Measurements from ENCODE around the gene CEBPA. TPM values are rescaled to one million over a fixed set of nuclear protein-coding genes. Genes with fewer than 3 reads are reported as not detected.

Gene CEBPA
- total RNA-seq, 3 donors from 2014 or later: 1.0 to 1.5 (median 1.5) TPM

- Mint-ChIP-seq H3K4me3 (no peak overlapping the region), H3K9me3 (no peaks in the 10 kb centered on the region), H3K27me3 (ENCODE audit: low read depth) (peaks cover 4% of the 10 kb centered on the region), H3K4me1 (ENCODE audit: low read depth) (peaks cover 2% of the 10 kb centered on the region), H3K36me3 (ENCODE audit: insufficient read depth) (no peaks in the 10 kb centered on the region)
- DNase-seq: no peak
- no peak for ATAC-seq
Measured at GRCh38 chr19:33268162-33268991, 34.0 kb downstream of the CEBPA start.

- no peak for DNase-seq
- no peak overlapping the region for H3K4me3 Mint-ChIP-seq
- no peak for ATAC-seq
- no peaks in the 10 kb centered on the region for H3K4me1 Mint-ChIP-seq (ENCODE audit: low read depth)
- H3K9me3 Mint-ChIP-seq: no peaks in the 10 kb centered on the region
- H3K36me3 Mint-ChIP-seq (ENCODE audit: insufficient read depth): no peaks in the 10 kb centered on the region
- peaks cover 5% of the 10 kb centered on the region for H3K27me3 Mint-ChIP-seq (ENCODE audit: low read depth)
Measured at GRCh38 chr19:33267706-33268105, 34.6 kb downstream of the CEBPA start.

GRCh38 chr19:33266974-33267484, 35.3 kb downstream of the CEBPA start:
- DNase-seq: no peak
- H3K4me1 Mint-ChIP-seq (ENCODE audit: low read depth): peaks cover 1% of the 10 kb centered on the region
- peaks cover 10% of the 10 kb centered on the region for H3K27me3 Mint-ChIP-seq (ENCODE audit: low read depth)
- H3K4me3 Mint-ChIP-seq: no peak overlapping the region
- H3K36me3 Mint-ChIP-seq (ENCODE audit: insufficient read depth): no peaks in the 10 kb centered on the region
- ATAC-seq: no peak
- H3K9me3 Mint-ChIP-seq: no peaks in the 10 kb centered on the region

- no peak for DNase-seq
- H3K4me3 Mint-ChIP-seq: no peak overlapping the region
- no peaks in the 10 kb centered on the region for H3K9me3 Mint-ChIP-seq
Measured at GRCh38 chr19:33264881-33265445, 37.4 kb downstream of the CEBPA start.

GRCh38 chr19:33263325-33264023, 38.9 kb downstream of the CEBPA start:
- Mint-ChIP-seq H3K4me1 (ENCODE audit: low read depth) (peaks cover 10% of the 10 kb centered on the region), H3K36me3 (ENCODE audit: insufficient read depth) (no peaks in the 10 kb centered on the region), H3K4me3 (no peak overlapping the region), H3K27me3 (ENCODE audit: low read depth) (peaks cover 15% of the 10 kb centered on the region), H3K9me3 (peaks cover under 1% of the 10 kb centered on the region)
- ATAC-seq: no peak
- no peak for DNase-seq

More at GRCh38 chr19:33264881-33265445, 37.4 kb downstream of the CEBPA start:
- ATAC-seq: no peak
- Mint-ChIP-seq H3K27me3 (ENCODE audit: low read depth) (peaks cover 15% of the 10 kb centered on the region), H3K36me3 (ENCODE audit: insufficient read depth) (no peaks in the 10 kb centered on the region), H3K4me1 (ENCODE audit: low read depth) (peaks cover 10% of the 10 kb centered on the region)

- H3K4me1 Mint-ChIP-seq (ENCODE audit: low read depth): peaks cover 10% of the 10 kb centered on the region
- H3K36me3 Mint-ChIP-seq (ENCODE audit: insufficient read depth): no peaks in the 10 kb centered on the region
- no peak overlapping the region for H3K4me3 Mint-ChIP-seq
- H3K9me3 Mint-ChIP-seq: peaks cover 8% of the 10 kb centered on the region
- no peak for ATAC-seq
- no peak for DNase-seq
- H3K27me3 Mint-ChIP-seq (ENCODE audit: low read depth): peaks cover 15% of the 10 kb centered on the region
Measured at GRCh38 chr19:33261511-33262189, 40.7 kb downstream of the CEBPA start.

GRCh38 chr19:33260628-33261418, 41.5 kb downstream of the CEBPA start:
- no peak overlapping the region for H3K4me3 Mint-ChIP-seq
- peaks cover 10% of the 10 kb centered on the region for H3K4me1 Mint-ChIP-seq (ENCODE audit: low read depth)
- H3K27me3 Mint-ChIP-seq (ENCODE audit: low read depth): peaks cover 15% of the 10 kb centered on the region
- ATAC-seq: peak; percentile 23 to 35
- H3K9me3 Mint-ChIP-seq: peaks cover 8% of the 10 kb centered on the region
- no peaks in the 10 kb centered on the region for H3K36me3 Mint-ChIP-seq (ENCODE audit: insufficient read depth)
- DNase-seq: no peak

GRCh38 chr19:33259539-33259938, 42.8 kb downstream of the CEBPA start:
- Mint-ChIP-seq H3K9me3 (peaks cover 8% of the 10 kb centered on the region), H3K27me3 (ENCODE audit: low read depth) (peaks cover 21% of the 10 kb centered on the region), H3K36me3 (ENCODE audit: insufficient read depth) (no peaks in the 10 kb centered on the region)

GRCh38 chr19:33257828-33258227, 44.5 kb downstream of the CEBPA start:
- no peak for ATAC-seq
- H3K9me3 Mint-ChIP-seq: peaks cover 8% of the 10 kb centered on the region
- no peaks in the 10 kb centered on the region for H3K36me3 Mint-ChIP-seq (ENCODE audit: insufficient read depth)
- peaks cover 10% of the 10 kb centered on the region for H3K4me1 Mint-ChIP-seq (ENCODE audit: low read depth)
- peaks cover 18% of the 10 kb centered on the region for H3K27me3 Mint-ChIP-seq (ENCODE audit: low read depth)
- H3K4me3 Mint-ChIP-seq: no peak overlapping the region
- no peak for DNase-seq

More at GRCh38 chr19:33259539-33259938, 42.8 kb downstream of the CEBPA start:
- peaks cover 10% of the 10 kb centered on the region for H3K4me1 Mint-ChIP-seq (ENCODE audit: low read depth)
- no peak for DNase-seq
- no peak overlapping the region for H3K4me3 Mint-ChIP-seq
- no peak for ATAC-seq

GRCh38 chr19:33256261-33256660, 46.1 kb downstream of the CEBPA start:
- ATAC-seq: no peak
- peaks cover 8% of the 10 kb centered on the region for H3K9me3 Mint-ChIP-seq
- H3K27me3 Mint-ChIP-seq (ENCODE audit: low read depth): peaks cover 7% of the 10 kb centered on the region

GRCh38 chr19:33255781-33256180, 46.6 kb downstream of the CEBPA start:
- H3K4me1 Mint-ChIP-seq (ENCODE audit: low read depth): peaks cover 2% of the 10 kb centered on the region
- no peak overlapping the region for H3K4me3 Mint-ChIP-seq
- peaks cover 8% of the 10 kb centered on the region for H3K9me3 Mint-ChIP-seq
- peaks cover 7% of the 10 kb centered on the region for H3K27me3 Mint-ChIP-seq (ENCODE audit: low read depth)
- DNase-seq: no peak
- no peaks in the 10 kb centered on the region for H3K36me3 Mint-ChIP-seq (ENCODE audit: insufficient read depth)
- ATAC-seq: no peak

More at GRCh38 chr19:33256261-33256660, 46.1 kb downstream of the CEBPA start:
- DNase-seq: no peak
- H3K4me3 Mint-ChIP-seq: no peak overlapping the region
- no peaks in the 10 kb centered on the region for H3K36me3 Mint-ChIP-seq (ENCODE audit: insufficient read depth)
- peaks cover 5% of the 10 kb centered on the region for H3K4me1 Mint-ChIP-seq (ENCODE audit: low read depth)

GRCh38 chr19:33254245-33254824, 48.0 kb downstream of the CEBPA start:
- no peaks in the 10 kb centered on the region for H3K4me1 Mint-ChIP-seq (ENCODE audit: low read depth)
- no peaks in the 10 kb centered on the region for H3K36me3 Mint-ChIP-seq (ENCODE audit: insufficient read depth)
- peaks cover 8% of the 10 kb centered on the region for H3K9me3 Mint-ChIP-seq
- DNase-seq: no peak
- no peak overlapping the region for H3K4me3 Mint-ChIP-seq
- peaks cover 7% of the 10 kb centered on the region for H3K27me3 Mint-ChIP-seq (ENCODE audit: low read depth)
- ATAC-seq: no peak

GRCh38 chr19:33252971-33253370, 49.4 kb downstream of the CEBPA start:
- H3K36me3 Mint-ChIP-seq (ENCODE audit: insufficient read depth): no peaks in the 10 kb centered on the region
- no peak for ATAC-seq
- peaks cover 2% of the 10 kb centered on the region for H3K9me3 Mint-ChIP-seq
- H3K4me1 Mint-ChIP-seq (ENCODE audit: low read depth): no peaks in the 10 kb centered on the region
- H3K4me3 Mint-ChIP-seq: no peak overlapping the region
- peaks cover 7% of the 10 kb centered on the region for H3K27me3 Mint-ChIP-seq (ENCODE audit: low read depth)
- DNase-seq: no peak
